Activated CD4-positive, alpha-beta memory T cell treated with anti-CD3 and anti-CD28 coated beads, Interleukin-2, amount 10 ng/mL, durations not matched to agents 7 days and 5 days (primary cell): ENCODE measurements around the gene MAPKAPK5. TPM values are rescaled to one million over a fixed set of nuclear protein-coding genes. Genes with fewer than 3 reads are reported as not detected.
"Not testable (repeated sequence)": the region's sequence is repeated elsewhere in the genome, so short reads cannot be mapped to it uniquely, and the experiment has no call there.

ENCODE experiments used
- CTCF ChIA-PET: fragments of 350-600 bp; sonication (Branson Sonifier 250); formaldehyde crosslinking; loops from one replicate; lab custom pipeline; 2021; ENCODE audit warnings: antibody characterized with exemption, inconsistent platforms; lab: Charles Lee
- POLR2A ChIA-PET: fragments of 350-600 bp; sonication (Branson Sonifier 250); formaldehyde crosslinking; loops from one replicate; lab custom pipeline; 2021; ENCODE audit warnings: antibody characterized with exemption; lab: Charles Lee
- DNase-seq: peaks from one replicate; pipeline ENCODE4 v3.0.0-alpha.2; 2020
- H3K27ac Mint-ChIP-seq: one replicate; pipeline ENCODE4 v1.8.0; 2021; ENCODE audit warnings: mild to moderate bottlenecking, mixed read lengths
- H3K27me3 Mint-ChIP-seq: one replicate; pipeline ENCODE4 v1.8.0; 2021; ENCODE audit warnings: mixed read lengths
- H3K36me3 Mint-ChIP-seq: one replicate; pipeline ENCODE4 v1.8.0; 2021; ENCODE audit warnings: low read depth, mixed read lengths
- H3K4me1 Mint-ChIP-seq: one replicate; pipeline ENCODE4 v1.8.0; 2021; ENCODE audit warnings: mixed read lengths
- H3K4me3 Mint-ChIP-seq: one replicate; pipeline ENCODE4 v1.8.0; 2021; ENCODE audit warnings: mild to moderate bottlenecking, mixed read lengths
- H3K9me3 Mint-ChIP-seq: one replicate; pipeline ENCODE4 v1.8.0; 2021; ENCODE audit warnings: mixed read lengths
- total RNA-seq, 2 experiments: library from RNA; stranded (reverse); gene quantifications; one replicate each; pipeline ENCODE4 v1.2.3, GENCODE V29; 2021

Gene MAPKAPK5
- total RNA-seq, 2 experiments from 2014 or later: 40.4 to 44.8 TPM

DNA sequence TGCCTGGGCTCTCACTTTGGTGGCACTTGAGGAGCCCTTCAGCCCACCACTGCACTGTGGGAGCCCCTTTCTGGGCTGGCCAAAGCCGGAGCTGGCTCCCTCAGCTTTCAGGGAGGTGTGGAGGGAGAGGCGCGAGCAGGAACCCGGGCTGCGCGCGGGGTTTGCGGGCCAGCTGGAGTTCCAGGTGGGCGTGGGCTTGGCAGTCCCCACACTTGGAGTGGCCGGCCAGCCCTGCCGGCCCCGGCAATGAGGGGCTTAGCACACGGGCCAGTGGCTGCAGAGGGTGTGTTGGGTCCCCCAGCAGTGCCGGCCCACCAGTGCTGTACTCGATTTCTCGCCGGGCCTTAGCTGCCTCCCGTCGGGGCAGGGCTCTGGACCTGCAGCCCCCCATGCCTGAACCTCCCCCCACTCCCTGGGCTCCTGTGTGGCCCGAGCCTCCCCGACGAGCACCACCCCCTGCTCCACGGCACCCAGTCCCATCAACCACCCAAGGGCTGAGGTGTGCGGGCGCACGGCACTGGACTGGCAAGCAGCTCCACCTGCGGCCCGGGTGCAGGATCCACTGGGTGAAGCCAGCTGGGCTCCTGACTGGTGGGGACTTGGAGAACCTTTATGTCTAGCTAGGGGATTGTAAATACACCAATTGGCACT, 6.4 kb upstream of the MAPKAPK5 start:
- Mint-ChIP-seq H3K27me3 (peaks cover 15% of the 10 kb centered on the region), H3K36me3 (peaks cover 18% of the 10 kb centered on the region), H3K4me1 (peaks cover 31% of the 10 kb centered on the region)
- DNase-seq, POLR2A ChIA-PET, H3K27ac Mint-ChIP-seq, H3K4me3 Mint-ChIP-seq, H3K9me3 Mint-ChIP-seq, CTCF ChIA-PET: not testable (repeated sequence)

GRCh38 chr12:111838353-111838752, 3.7 kb upstream of the MAPKAPK5 start:
- ChIA-PET POLR2A (no interaction called here), CTCF (interaction anchor here (0.7 kb wide), 1 partner anchor 21 kb away, joined by 3 read pairs; no protein-coding TSS in a partner anchor)
- Mint-ChIP-seq H3K9me3 (no peaks in the 10 kb centered on the region), H3K27ac (no peak overlapping the region), H3K36me3 (peaks cover 30% of the 10 kb centered on the region), H3K4me1 (peaks cover 45% of the 10 kb centered on the region), H3K27me3 (peaks cover 4% of the 10 kb centered on the region), H3K4me3 (no peak overlapping the region)
- DNase-seq: no peak

- peak overlapping the region; percentile 98 for H3K4me3 Mint-ChIP-seq
- H3K27me3 Mint-ChIP-seq: no peaks in the 10 kb centered on the region
- peaks cover 39% of the 10 kb centered on the region for H3K36me3 Mint-ChIP-seq
- peaks cover 51% of the 10 kb centered on the region for H3K4me1 Mint-ChIP-seq
- no peak for DNase-seq
- H3K9me3 Mint-ChIP-seq: no peaks in the 10 kb centered on the region
- H3K27ac Mint-ChIP-seq: peak overlapping the region; percentile 90
- CTCF ChIA-PET: interaction anchor here (0.6 to 1.2 kb wide), 2 partner anchors 15 to 246 kb away, joined by 3 read pairs; no protein-coding TSS in a partner anchor
- POLR2A ChIA-PET: interaction anchor here (0.6 to 3.4 kb wide), 11 partner anchors 15 to 268 kb away, joined by 3 to 34 read pairs (median 9); partner anchors contain the start of genes ACAD10, ATXN2, BRAP and ERP29
Measured at GRCh38 chr12:111840807-111841206, 1.2 kb upstream of the MAPKAPK5 start.

- no peaks in the 10 kb centered on the region for H3K9me3 Mint-ChIP-seq
Measured at GRCh38 chr12:111841236-111841749, 735 bp upstream of the MAPKAPK5 start.

DNA sequence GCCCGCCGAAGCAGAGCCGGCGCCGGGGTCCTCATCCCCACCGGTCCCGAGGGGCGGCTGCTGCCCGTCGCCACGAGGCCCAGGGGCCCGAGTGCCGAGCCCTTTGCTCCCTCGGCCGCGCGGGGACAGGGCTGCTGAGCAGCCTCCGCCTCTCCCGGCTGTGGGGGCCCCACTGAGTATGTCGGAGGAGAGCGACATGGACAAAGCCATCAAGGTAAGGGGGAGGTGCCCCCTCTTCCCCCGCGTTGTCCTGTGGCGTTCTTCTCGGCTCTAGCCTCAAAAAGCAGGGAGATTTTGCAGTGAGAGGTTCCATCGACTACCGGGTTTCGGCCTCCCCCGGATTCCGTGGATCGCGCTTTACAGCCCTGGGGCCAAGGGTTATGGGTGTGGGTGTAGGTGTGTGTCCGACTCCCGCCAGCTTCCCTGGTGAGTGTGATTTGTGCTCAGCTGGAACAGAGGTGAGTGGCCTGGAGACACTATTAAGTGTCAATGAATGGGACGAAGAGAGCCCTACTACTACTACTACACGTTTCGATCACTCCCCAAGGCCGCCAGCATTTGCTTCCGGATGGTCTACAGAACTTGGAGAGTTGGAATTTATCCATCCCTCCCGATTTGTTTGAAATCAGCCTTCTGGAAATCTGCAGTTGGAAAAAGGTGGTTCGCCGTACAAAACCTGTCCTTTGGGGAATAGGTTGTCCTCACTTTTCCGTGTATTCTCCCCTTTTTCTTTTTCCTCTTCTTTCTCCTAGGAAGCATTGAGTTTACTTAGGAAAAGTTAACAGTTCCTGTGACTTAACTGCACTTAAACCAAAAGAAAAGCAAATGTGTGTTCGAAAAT, 748 bp downstream of the MAPKAPK5 start:
- peak overlapping the region; percentile 97 for H3K4me3 Mint-ChIP-seq
- CTCF ChIA-PET: interaction anchor here (0.5 to 1.5 kb wide), 4 partner anchors 30 to 534 kb away, joined by 3 to 5 read pairs (median 4); partner anchors contain the start of genes ERP29 and NAA25
- H3K36me3 Mint-ChIP-seq: peaks cover 45% of the 10 kb centered on the region
- DNase-seq: peak; percentile 23
- POLR2A ChIA-PET: interaction anchor here (1.0 to 3.4 kb wide), 24 partner anchors 8 to 1135 kb away, joined by 3 to 34 read pairs (median 5); partner anchors contain the start of genes ACAD10, ATXN2, BRAP and ERP29
- H3K9me3 Mint-ChIP-seq: peaks cover under 1% of the 10 kb centered on the region
- peaks cover 51% of the 10 kb centered on the region for H3K4me1 Mint-ChIP-seq
- H3K27ac Mint-ChIP-seq: peak overlapping the region; percentile 92
- no peaks in the 10 kb centered on the region for H3K27me3 Mint-ChIP-seq

More at GRCh38 chr12:111841236-111841749, 735 bp upstream of the MAPKAPK5 start:
- H3K27me3 Mint-ChIP-seq: no peaks in the 10 kb centered on the region
- H3K27ac Mint-ChIP-seq: peak overlapping the region; percentile 90
- CTCF ChIA-PET: interaction anchor here (0.5 to 1.5 kb wide), 7 partner anchors 9 to 268 kb away, joined by 3 to 4 read pairs (median 3); partner anchors contain the start of genes ERP29 and NAA25
- no peak for DNase-seq
- H3K36me3 Mint-ChIP-seq: peaks cover 42% of the 10 kb centered on the region
- peak overlapping the region; percentile 98 for H3K4me3 Mint-ChIP-seq
- peaks cover 52% of the 10 kb centered on the region for H3K4me1 Mint-ChIP-seq
- POLR2A ChIA-PET: interaction anchor here (0.6 to 3.4 kb wide), 25 partner anchors 9 to 1561 kb away, joined by 3 to 34 read pairs (median 5); partner anchors contain the start of genes ACAD10, ATXN2, BRAP and ERP29

GRCh38 chr12:111846016-111846415, 4.0 kb downstream of the MAPKAPK5 start:
- no peaks in the 10 kb centered on the region for H3K27me3 Mint-ChIP-seq
- ChIA-PET POLR2A (no interaction called here), CTCF (no interaction called here)
- DNase-seq: no peak
- H3K4me1 Mint-ChIP-seq: peaks cover 34% of the 10 kb centered on the region
- peaks cover 36% of the 10 kb centered on the region for H3K36me3 Mint-ChIP-seq
- H3K4me3 Mint-ChIP-seq: no peak overlapping the region
- H3K27ac Mint-ChIP-seq: no peak overlapping the region
- H3K9me3 Mint-ChIP-seq: peaks cover 4% of the 10 kb centered on the region

GRCh38 chr12:111850526-111850925, 8.5 kb downstream of the MAPKAPK5 start:
- Mint-ChIP-seq H3K36me3 (peaks cover 35% of the 10 kb centered on the region), H3K27me3 (no peaks in the 10 kb centered on the region), H3K9me3 (peaks cover 4% of the 10 kb centered on the region), H3K4me1 (peaks cover 8% of the 10 kb centered on the region), H3K4me3 (no peak overlapping the region), H3K27ac (no peak overlapping the region)
- no peak for DNase-seq
- CTCF ChIA-PET: interaction anchor here (0.7 to 1.4 kb wide), 4 partner anchors 9 to 453 kb away, joined by 3 read pairs; partner anchors contain the start of gene MAPKAPK5
- POLR2A ChIA-PET: interaction anchor here (1.7 kb wide), 1 partner anchor 9 kb away, joined by 8 read pairs; the partner anchor contains the start of gene MAPKAPK5

GRCh38 chr12:111858186-111858585, 16.2 kb downstream of the MAPKAPK5 start:
- peaks cover 21% of the 10 kb centered on the region for H3K36me3 Mint-ChIP-seq
- no peaks in the 10 kb centered on the region for H3K4me1 Mint-ChIP-seq
- ChIA-PET POLR2A (no interaction called here), CTCF (no interaction called here)
- H3K9me3 Mint-ChIP-seq: no peaks in the 10 kb centered on the region
- DNase-seq: no peak
- H3K4me3 Mint-ChIP-seq: no peak overlapping the region
- H3K27me3 Mint-ChIP-seq: no peaks in the 10 kb centered on the region
- H3K27ac Mint-ChIP-seq: no peak overlapping the region

- ChIA-PET POLR2A (no interaction called here), CTCF (interaction anchor here (0.5 kb wide), 1 partner anchor 21 kb away, joined by 3 read pairs; no protein-coding TSS in a partner anchor)
- DNase-seq: no peak
- no peak overlapping the region for H3K27ac Mint-ChIP-seq
- H3K4me3 Mint-ChIP-seq: no peak overlapping the region
- no peaks in the 10 kb centered on the region for H3K9me3 Mint-ChIP-seq
- H3K4me1 Mint-ChIP-seq: no peaks in the 10 kb centered on the region
- H3K27me3 Mint-ChIP-seq: no peaks in the 10 kb centered on the region
- peaks cover 21% of the 10 kb centered on the region for H3K36me3 Mint-ChIP-seq
Measured at GRCh38 chr12:111858778-111859177, 16.8 kb downstream of the MAPKAPK5 start.

GRCh38 chr12:111864913-111865312, 22.9 kb downstream of the MAPKAPK5 start:
- no peak overlapping the region for H3K27ac Mint-ChIP-seq
- H3K36me3 Mint-ChIP-seq: peaks cover 29% of the 10 kb centered on the region

GRCh38 chr12:111867531-111867930, 25.5 kb downstream of the MAPKAPK5 start:
- H3K36me3 Mint-ChIP-seq: peaks cover 45% of the 10 kb centered on the region
- H3K4me3 Mint-ChIP-seq: no peak overlapping the region
- DNase-seq: no peak
- H3K27ac Mint-ChIP-seq: no peak overlapping the region
- H3K9me3 Mint-ChIP-seq: no peaks in the 10 kb centered on the region
- H3K27me3 Mint-ChIP-seq: no peaks in the 10 kb centered on the region
- CTCF ChIA-PET: no interaction called here
- no peaks in the 10 kb centered on the region for H3K4me1 Mint-ChIP-seq
- POLR2A ChIA-PET: interaction anchor here (1.0 kb wide), 1 partner anchor 145 kb away, joined by 3 read pairs; the partner anchor contains the start of gene TMEM116

More at GRCh38 chr12:111864913-111865312, 22.9 kb downstream of the MAPKAPK5 start:
- Mint-ChIP-seq H3K9me3 (no peaks in the 10 kb centered on the region), H3K4me3 (no peak overlapping the region), H3K27me3 (no peaks in the 10 kb centered on the region), H3K4me1 (no peaks in the 10 kb centered on the region)
- ChIA-PET POLR2A (interaction anchor here (1.9 kb wide), 1 partner anchor 23 kb away, joined by 7 read pairs; the partner anchor contains the start of gene MAPKAPK5), CTCF (no interaction called here)
- DNase-seq: no peak
